H1 (cell line): ENCODE measurements around the gene WDR64. TPM values are rescaled to one million over a fixed set of nuclear protein-coding genes. Genes with fewer than 3 reads are reported as not detected.

Source experiments
- CTCF ChIA-PET: fragments of 300-600 bp; sonication (Branson Sonifier 250); formaldehyde crosslinking; loops from one replicate; lab custom pipeline; 2021; ENCODE audit not compliant: partially characterized antibody; lab: Charles Lee
- POLR2A ChIA-PET: fragments of 300-600 bp; sonication (Branson Sonifier 250); formaldehyde crosslinking; loops from one replicate; lab custom pipeline; 2021; ENCODE audit warnings: inconsistent platforms; ENCODE audit not compliant: partially characterized antibody; lab: Charles Lee
- DNase-seq, 2 experiments: peaks; one replicate each; pipeline versions ENCODE4 v3.0.0 to v3.0.0-alpha.2; 2010 to 2022; ENCODE audit warnings: low spot score in 2 of 2, low read depth in 1 of 2, mixed read lengths in 1 of 2
- FAIRE-seq: peaks from 2 replicates; lab custom pipeline; 2011; peaks lifted over from hg19 to GRCh38; lab: Jason Lieb, UNC
- H2AFZ ChIP-seq: 2 replicates; pipeline ENCODE4 v1.8.1; 2012; ENCODE audit warnings: low read length, inconsistent platforms
- H2AK5ac ChIP-seq: 2 replicates; pipeline ENCODE4 v1.6.1; 2013; ENCODE audit warnings: low read depth, low read length
- H2BK120ac ChIP-seq: replicated peaks from 2 replicates; pipeline ENCODE3; 2013; ENCODE audit warnings: low read depth, low read length, inconsistent platforms
- H2BK12ac ChIP-seq: 2 replicates; pipeline ENCODE4 v1.6.1; 2013; ENCODE audit warnings: low read depth, low read length
- H2BK15ac ChIP-seq: 2 replicates; pipeline ENCODE4 v1.6.1; 2013; ENCODE audit warnings: low read length
- H2BK20ac ChIP-seq: 2 replicates; pipeline ENCODE4 v1.6.1; 2013; ENCODE audit warnings: low read length
- H2BK5ac ChIP-seq: 2 replicates; pipeline ENCODE4 v1.6.1; 2013; ENCODE audit warnings: low read depth, low read length
- H3K14ac ChIP-seq: 2 replicates; pipeline ENCODE4 v1.6.1; 2013; ENCODE audit warnings: inconsistent platforms; ENCODE audit not compliant: insufficient read length
- H3K18ac ChIP-seq: 2 replicates; pipeline ENCODE4 v1.6.1; 2013; ENCODE audit warnings: low read length; ENCODE audit errors: extremely low read depth
- H3K23ac ChIP-seq: 2 replicates; pipeline ENCODE4 v1.6.1; 2013; ENCODE audit warnings: inconsistent platforms; ENCODE audit not compliant: insufficient read length
- H3K23me2 ChIP-seq: 2 replicates; pipeline ENCODE4 v1.6.1; 2013; ENCODE audit warnings: low read depth, low read length
- H3K27ac ChIP-seq: 2 replicates; pipeline ENCODE4 v1.6.1; 2011; ENCODE audit warnings: low read depth, low read length, inconsistent platforms
- H3K27me3 ChIP-seq, 4 experiments: replicated peaks in 1 of 4; 1 replicate in 1 of 4; 2 replicates in 3 of 4; pipeline versions ENCODE4 v1.6.1 to v1.8.1; 2011 to 2013; ENCODE audit warnings: low read length in 3 of 4, mild to moderate bottlenecking in 3 of 4, inconsistent platforms in 2 of 4, mixed read lengths in 2 of 4, moderate library complexity in 1 of 4; ENCODE audit not compliant: control insufficient read depth in 3 of 4, insufficient read depth in 3 of 4; ENCODE audit errors: extremely low read depth in 1 of 4
- H3K36me3 ChIP-seq, 4 experiments: 2 replicates each; pipeline versions ENCODE4 v1.6.1 to v1.8.1; 2011 to 2013; ENCODE audit warnings: mild to moderate bottlenecking in 4 of 4, low read length in 3 of 4, moderate library complexity in 2 of 4, control low read depth in 1 of 4, inconsistent platforms in 1 of 4; ENCODE audit not compliant: insufficient read depth in 4 of 4, control insufficient read depth in 2 of 4
- H3K4ac ChIP-seq: replicated peaks from 2 replicates; pipeline ENCODE3; 2013; ENCODE audit warnings: low read length, low read depth, mixed read lengths, inconsistent platforms; ENCODE audit not compliant: insufficient read length
- H3K4me1 ChIP-seq, 4 experiments: replicated peaks in 1 of 4; 1 replicate in 1 of 4; 2 replicates in 3 of 4; pipeline versions ENCODE4 v1.6.1 to v1.8.1; 2011 to 2013; ENCODE audit warnings: low read length in 3 of 4, inconsistent platforms in 2 of 4, mixed read lengths in 1 of 4; ENCODE audit not compliant: insufficient read depth in 4 of 4, control insufficient read depth in 3 of 4
- H3K4me2 ChIP-seq, 2 experiments: 2 replicates each; pipeline versions ENCODE4 v1.6.1 to v1.8.1; 2011 to 2013; ENCODE audit warnings: low read depth in 2 of 2, low read length in 2 of 2, control low read depth in 1 of 2, inconsistent platforms in 1 of 2, mild to moderate bottlenecking in 1 of 2; ENCODE audit not compliant: insufficient read depth in 1 of 2
- H3K4me3 ChIP-seq, 4 experiments: fragments of 200-600, 300-600 bp in 1 of 4; sonication (generic), shearing (Covaris generic), sonication (Bioruptor Twin) in 1 of 4; 2 replicates each; pipeline versions ENCODE4 v1.5.1 to v1.8.1; 2011 to 2016; ENCODE audit warnings: low read length in 4 of 4, low read depth in 3 of 4, control low read depth in 2 of 4, inconsistent platforms in 2 of 4, mild to moderate bottlenecking in 2 of 4, mixed read lengths in 1 of 4, moderate library complexity in 1 of 4; ENCODE audit not compliant: insufficient read depth in 2 of 4; ENCODE audit errors: extremely low read depth in 1 of 4
- H3K56ac ChIP-seq: replicated peaks from 2 replicates; pipeline ENCODE3; 2013; ENCODE audit warnings: low read depth, mild to moderate bottlenecking, mixed read lengths, low read length, inconsistent platforms; ENCODE audit not compliant: insufficient read length
- H3K79me1 ChIP-seq: 2 replicates; pipeline ENCODE4 v1.6.1; 2013; ENCODE audit warnings: low read depth, low read length, control low read depth
- H3K79me2 ChIP-seq, 2 experiments: 2 replicates each; pipeline versions ENCODE4 v1.6.1 to v1.8.1; 2012 to 2013; ENCODE audit warnings: low read length in 2 of 2, mild to moderate bottlenecking in 2 of 2, inconsistent platforms in 1 of 2; ENCODE audit not compliant: insufficient read depth in 2 of 2, control insufficient read depth in 1 of 2
- H3K9ac ChIP-seq, 4 experiments: replicated peaks in 1 of 4; 1 replicate in 1 of 4; 2 replicates in 3 of 4; pipeline versions ENCODE4 v1.6.1 to v1.8.1; 2011 to 2013; ENCODE audit warnings: low read depth in 3 of 4, low read length in 3 of 4, control low read depth in 2 of 4, mild to moderate bottlenecking in 2 of 4, moderate library complexity in 2 of 4, inconsistent platforms in 1 of 4; ENCODE audit errors: extremely low read depth in 1 of 4
- H3K9me3 ChIP-seq, 2 experiments: 2 replicates each; pipeline versions ENCODE4 v1.6.1 to v1.8.1; 2012 to 2013; ENCODE audit warnings: mild to moderate bottlenecking in 2 of 2, moderate library complexity in 2 of 2, control low read depth in 1 of 2, inconsistent platforms in 1 of 2, low read depth in 1 of 2, low read length in 1 of 2, mixed read lengths in 1 of 2; ENCODE audit not compliant: insufficient read depth in 2 of 2
- H4K20me1 ChIP-seq, 2 experiments: replicated peaks in 1 of 2; 2 replicates each; pipeline versions ENCODE3 to v1.8.1; 2011 to 2013; ENCODE audit warnings: inconsistent platforms in 2 of 2, low read length in 2 of 2, mild to moderate bottlenecking in 1 of 2; ENCODE audit not compliant: insufficient read depth in 2 of 2, control insufficient read depth in 1 of 2
- H4K5ac ChIP-seq: 2 replicates; pipeline ENCODE4 v1.6.1; 2013; ENCODE audit warnings: low read length, low read depth, mixed read lengths, inconsistent platforms; ENCODE audit not compliant: insufficient read length
- H4K8ac ChIP-seq: 2 replicates; pipeline ENCODE4 v1.8.0; 2013; ENCODE audit warnings: mild to moderate bottlenecking, moderate library complexity, low read length, inconsistent platforms; ENCODE audit not compliant: insufficient read depth; ENCODE audit errors: extremely low read depth
- H4K91ac ChIP-seq: replicated peaks from 2 replicates; pipeline ENCODE3; 2013; ENCODE audit warnings: low read length, mixed read lengths, inconsistent platforms; ENCODE audit not compliant: insufficient read length
- ATF2 ChIP-seq: IDR thresholded peaks from 2 replicates; pipeline ENCODE4 v1.6.1; 2012; ENCODE audit warnings: low read length, inconsistent platforms
- GTF2F1 ChIP-seq: IDR thresholded peaks from 2 replicates; pipeline ENCODE4 v1.6.1; 2012; ENCODE audit warnings: low read depth, low read length, improper control_type of control experiment, borderline replicate concordance
- KDM1A ChIP-seq: fragments of 200-600, 300-600 bp; sonication (generic); IDR thresholded peaks from 2 replicates; pipeline ENCODE4 v1.7.1; 2016; ENCODE audit warnings: mild to moderate bottlenecking, low read length, borderline replicate concordance
- NRF1 ChIP-seq: IDR thresholded peaks from 2 replicates; pipeline ENCODE4 v1.6.1; 2011; ENCODE audit warnings: mild to moderate bottlenecking, low read depth, low read length, improper control_type of control experiment
- POLR2A ChIP-seq, 2 experiments: IDR thresholded peaks; 1 replicate in 1 of 2; 2 replicates in 1 of 2; pipeline ENCODE4 v1.6.1; 2011; ENCODE audit warnings: low read depth in 2 of 2, low read length in 2 of 2, mild to moderate bottlenecking in 2 of 2; ENCODE audit errors: control extremely low read depth in 1 of 2
- RNF2 ChIP-seq: fragments of 200-900, 300-1000 bp; sonication (generic); IDR thresholded peaks from 2 replicates; pipeline ENCODE4 v1.7.1; 2016; ENCODE audit warnings: borderline replicate concordance, low read depth, mild to moderate bottlenecking, antibody characterized with exemption, low read length; ENCODE audit not compliant: poor library complexity, severe bottlenecking; ENCODE audit errors: missing control alignments
- SP1 ChIP-seq: IDR thresholded peaks from 2 replicates; pipeline ENCODE4 v1.6.1; 2011; ENCODE audit warnings: low read depth, low read length
- SUZ12 ChIP-seq: fragments of 200-600 bp; sonication (generic); IDR thresholded peaks from 2 replicates; pipeline ENCODE4 v1.6.1; 2012; ENCODE audit warnings: mild to moderate bottlenecking, inconsistent platforms, low read length, moderate library complexity, mixed read lengths
- USF2 ChIP-seq: IDR thresholded peaks from 2 replicates; pipeline ENCODE4 v1.6.1; 2011; ENCODE audit warnings: low read length, improper control_type of control experiment
- WGBS, 2 experiments: shearing (Covaris generic) in 1 of 2; methylation state at CpG; one replicate each; pipeline versions ENCODE4 v1.1.6 to v1.1.7; 2013 to 2015; ENCODE audit warnings: low lambda C conversion rate in 2 of 2, mixed read lengths in 2 of 2, inconsistent platforms in 1 of 2, low coverage in 1 of 2, missing lambda C conversion rate in 1 of 2; ENCODE audit not compliant: insufficient replicate concordance in 2 of 2, insufficient coverage in 1 of 2, insufficient read length in 1 of 2; ENCODE audit errors: extremely low coverage in 1 of 2, missing lambda C conversion rate in 1 of 2; 5-methylcytosine and 5-hydroxymethylcytosine counted together
- polyA plus RNA-seq, 7 experiments: library from polyadenylated mRNA; depleted of rRNA in 3 of 7; stranded (reverse) in 5 of 7; unstranded in 2 of 7; fragments of >200 nt in 5 of 7; fragments of 200-250 nt in 2 of 7; gene quantifications; 1 replicate in 5 of 7; 2 replicates in 1 of 7; 4 replicates in 1 of 7; pipeline versions ENCODE4 v1.2.1 to v1.2.3, GENCODE V29; 2011 to 2013; ENCODE audit warnings: missing spikeins in 2 of 7, mixed read lengths in 2 of 7
- total RNA-seq: library from RNA; stranded (reverse); fragmentation: NEBNext Ultra II Directional; extraction: Animal tissue kit (Norgen Biotek cat#: 25700); gene quantifications from 2 replicates; pipeline ENCODE4 v1.2.1, GENCODE V29; 2021

WDR64 gene
- total and polyA plus RNA-seq, 2 of the 8 experiments (the other 6 are each of a cell fraction or from before 2014, with no cell fraction given) = 0.02 TPM; not detected in 1

- Histone ChIP-seq H3K79me1 (no peaks in the 10 kb centered on the region), H3K4me2 (no peak overlapping the region), H3K27me3 (no peaks in the 10 kb centered on the region), H3K18ac (no peak overlapping the region), H3K4me1 (no peaks in the 10 kb centered on the region), H3K27ac (no peak overlapping the region), H2BK20ac (no peak overlapping the region), H3K23me2 (no peaks in the 10 kb centered on the region), H4K8ac (no peak overlapping the region), H3K56ac (no peak overlapping the region), H4K5ac (no peak overlapping the region), H3K4me3 (no peak overlapping the region), H3K23ac (no peak overlapping the region), H2BK15ac (no peak overlapping the region), H2AFZ (no peak overlapping the region), H3K79me2 (no peaks in the 10 kb centered on the region), H4K20me1 (no peaks in the 10 kb centered on the region), H3K36me3 (no peaks in the 10 kb centered on the region), H3K9me3 (no peaks in the 10 kb centered on the region), H2BK12ac (no peak overlapping the region), H3K14ac (no peak overlapping the region), H2BK120ac (no peak overlapping the region), H4K91ac (no peak overlapping the region), H3K9ac (no peak overlapping the region), H2BK5ac (no peak overlapping the region), H2AK5ac (no peak overlapping the region), H3K4ac (no peak overlapping the region)
- ChIA-PET POLR2A (interaction anchor here (0.5 kb wide), 1 partner anchor 199 kb away, joined by 3 read pairs; no protein-coding TSS in a partner anchor), CTCF (no interaction called here)
- FAIRE-seq (no peak), DNase-seq (no peak)
- whole genome bisulfite sequencing, 2 experiments = 88% methylated on average over 9 of the region's 9 CpGs; no CpG with 5 or more reads in 1 of the 2 experiments
- TF ChIP-seq USF2 = no peak
- TF ChIP-seq POLR2A (IDR thresholded peaks at IDR 0.05; ENCODE audit: control extremely low read depth in 1 of 2, low read depth in 2 of 2, low read length in 2 of 2) = no peak
- no peak for TF ChIP-seq SUZ12
- TF ChIP-seq SP1 = no peak
- no peak for TF ChIP-seq RNF2
- no peak for TF ChIP-seq GTF2F1
- no peak for TF ChIP-seq KDM1A
- TF ChIP-seq ATF2 = no peak
- TF ChIP-seq NRF1 = no peak
Observed at GRCh38 chr1:241695246-241696171, 43.4 kb downstream of the WDR64 start.
